GM21576 (cell line): ENCODE results near the gene ABCD4.
"Not testable (repeated sequence)": the region's sequence is repeated elsewhere in the genome, so short reads cannot be mapped to it uniquely, and the experiment has no call there.

Experiments
- ATAC-seq: cut with Tn5 transposase; IDR thresholded peaks from one replicate; pipeline ENCODE4 v1.9.1; 2021; ENCODE audit warnings: mild to moderate bottlenecking, moderate library complexity; ENCODE audit not compliant: unreplicated experiment

Gene ABCD4

GRCh38 chr14:74302634-74303569 is at the start of gene ABCD4:
Gene ABCD4, minus strand, starts transcription at chr14:74302934. Its CDS starts 22 bp downstream, at chr14:74302912.
- peak; percentile 95 for ATAC-seq

GRCh38 chr14:74350928-74351323 is 48.2 kb upstream of the ABCD4 start:
- ATAC-seq = no peak

- no peak for ATAC-seq
Measured at GRCh38 chr14:74350211-74350927, 47.6 kb upstream of the ABCD4 start.

- ATAC-seq = no peak
Measured at GRCh38 chr14:74349757-74350156, 47.0 kb upstream of the ABCD4 start.

GRCh38 chr14:74348735-74349463 is 46.2 kb upstream of the ABCD4 start:
- ATAC-seq = no peak

- no peak for ATAC-seq
Measured at GRCh38 chr14:74348241-74348734, 45.6 kb upstream of the ABCD4 start, which contains the start of gene VRTN. Gene VRTN, plus strand, starts transcription at chr14:74348471. Its CDS starts 8,313 bp downstream, at chr14:74356784.

GRCh38 chr14:74347795-74348100 is 45.0 kb upstream of the ABCD4 start:
- ATAC-seq = no peak

- ATAC-seq = no peak
Measured at GRCh38 chr14:74347097-74347794, 44.5 kb upstream of the ABCD4 start.

GRCh38 chr14:74346341-74346740 is 43.6 kb upstream of the ABCD4 start:
- ATAC-seq = no peak

- ATAC-seq = no peak
Measured at GRCh38 chr14:74333909-74334308, 31.2 kb upstream of the ABCD4 start.

GRCh38 chr14:74329950-74330552 is 27.3 kb upstream of the ABCD4 start:
- not testable (repeated sequence) for ATAC-seq

GRCh38 chr14:74326369-74327152 is 23.8 kb upstream of the ABCD4 start:
- ATAC-seq = no peak

- no peak for ATAC-seq
Measured at GRCh38 chr14:74325446-74325845, 22.7 kb upstream of the ABCD4 start.

GRCh38 chr14:74324931-74325361 is 22.2 kb upstream of the ABCD4 start:
- no peak for ATAC-seq

- no peak for ATAC-seq
Measured at GRCh38 chr14:74314576-74314975, 11.8 kb upstream of the ABCD4 start.

- no peak for ATAC-seq
Measured at GRCh38 chr14:74313601-74314000, 10.9 kb upstream of the ABCD4 start.

GRCh38 chr14:74312161-74312560 is 9.4 kb upstream of the ABCD4 start:
- ATAC-seq = no peak

- ATAC-seq = no peak
Measured at GRCh38 chr14:74309125-74310022, 6.6 kb upstream of the ABCD4 start.
